ENCODE measurements around the gene KDM3B.

The KDM3B gene

GRCh38 chr5:138466900-138467710, 114.6 kb downstream of the KDM3B start:
- Histone ChIP-seq H3K23ac (ENCODE audit: low read length in 2 of 2) (no peak overlapping the region), H2BK5ac (ENCODE audit: low read depth, low read length, poor library complexity, severe bottlenecking) (no peak overlapping the region), H2BK120ac (ENCODE audit: low read depth, low read length) (no peak overlapping the region), H3K9ac (ENCODE audit: low read length) (peak overlapping the region; percentile 94), H3K36me3 (ENCODE audit: control insufficient read depth in 1 of 2, insufficient read depth in 2 of 2, low read depth in 1 of 2, low read length in 2 of 2) (peaks cover 13 to 16% of the 10 kb centered on the region in 2 experiments), H3K79me1 (replicated peaks; ENCODE audit: low read length, poor library complexity, severe bottlenecking) (peaks cover 5% of the 10 kb centered on the region), H4K8ac (ENCODE audit: low read length) (no peak overlapping the region), H2AFZ (ENCODE audit: low read depth, low read length) (no peak overlapping the region), H3K9me3 (ENCODE audit: control insufficient read depth, low read length) (no peaks in the 10 kb centered on the region), H3K14ac (ENCODE audit: low read length in 2 of 2) (no peak overlapping the region), H3K4me3 (ENCODE audit: insufficient read depth in 1 of 2, low read depth in 1 of 2, low read length in 2 of 2) (peak overlapping the region; percentile 77 to 92), H2BK15ac (ENCODE audit: low read depth, poor library complexity, severe bottlenecking) (no peak overlapping the region), H3K18ac (ENCODE audit: low read depth in 1 of 2, low read length in 2 of 2) (no peak overlapping the region), H3K4me1 (ENCODE audit: control insufficient read depth, insufficient read depth, low read depth, low read length) (peaks cover 27% of the 10 kb centered on the region), H3K4me2 (ENCODE audit: low read length, poor library complexity, severe bottlenecking) (peak overlapping the region; percentile 84), H3K27me3 (ENCODE audit: control insufficient read depth in 1 of 2, insufficient read depth in 1 of 2, low read length in 2 of 2) (no peaks in the 10 kb centered on the region), H3K4ac (ENCODE audit: low read depth in 1 of 2, low read length in 2 of 2) (no peak overlapping the region), H4K91ac (ENCODE audit: low read length) (no peak overlapping the region), H2AK5ac (ENCODE audit: low read length, severe bottlenecking) (no peak overlapping the region), H3K27ac (ENCODE audit: low read length, poor library complexity, severe bottlenecking) (no peak overlapping the region), H2BK12ac (ENCODE audit: low read length in 2 of 2) (no peak overlapping the region)
- 97% methylated on average over 45 of the region's 45 CpGs for WGBS
- peak; percentile 62 for DNase-seq

GRCh38 chr5:138467711-138468132, 115.2 kb downstream of the KDM3B start:
- Histone ChIP-seq H3K9ac (ENCODE audit: low read length) (peak overlapping the region; percentile 94), H2BK120ac (ENCODE audit: low read depth, low read length) (no peak overlapping the region), H2BK5ac (ENCODE audit: low read depth, low read length, poor library complexity, severe bottlenecking) (no peak overlapping the region), H4K8ac (ENCODE audit: low read length) (no peak overlapping the region), H3K27me3 (ENCODE audit: control insufficient read depth in 1 of 2, insufficient read depth in 1 of 2, low read length in 2 of 2) (no peaks in the 10 kb centered on the region), H3K4ac (ENCODE audit: low read depth in 1 of 2, low read length in 2 of 2) (no peak overlapping the region), H3K23ac (ENCODE audit: low read length in 2 of 2) (no peak overlapping the region), H4K91ac (ENCODE audit: low read length) (no peak overlapping the region), H3K14ac (ENCODE audit: low read length in 2 of 2) (no peak overlapping the region), H3K9me3 (ENCODE audit: control insufficient read depth, low read length) (no peaks in the 10 kb centered on the region), H2BK12ac (ENCODE audit: low read length in 2 of 2) (no peak overlapping the region), H3K27ac (ENCODE audit: low read length, poor library complexity, severe bottlenecking) (no peak overlapping the region), H3K4me3 (ENCODE audit: insufficient read depth in 1 of 2, low read depth in 1 of 2, low read length in 2 of 2) (no peak overlapping the region), H3K4me2 (ENCODE audit: low read length, poor library complexity, severe bottlenecking) (no peak overlapping the region), H3K4me1 (ENCODE audit: control insufficient read depth, insufficient read depth, low read depth, low read length) (peaks cover 27% of the 10 kb centered on the region), H3K79me1 (replicated peaks; ENCODE audit: low read length, poor library complexity, severe bottlenecking) (peaks cover 5% of the 10 kb centered on the region), H2AFZ (ENCODE audit: low read depth, low read length) (no peak overlapping the region), H3K36me3 (ENCODE audit: control insufficient read depth in 1 of 2, insufficient read depth in 2 of 2, low read depth in 1 of 2, low read length in 2 of 2) (peaks cover 13 to 16% of the 10 kb centered on the region in 2 experiments), H3K18ac (ENCODE audit: low read depth in 1 of 2, low read length in 2 of 2) (no peak overlapping the region), H2AK5ac (ENCODE audit: low read length, severe bottlenecking) (no peak overlapping the region), H2BK15ac (ENCODE audit: low read depth, poor library complexity, severe bottlenecking) (no peak overlapping the region)
- peak; percentile 50 for DNase-seq
- 95% methylated on average over 13 of the region's 14 CpGs for WGBS

GRCh38 chr5:138468133-138468965, 115.9 kb downstream of the KDM3B start:
- Histone ChIP-seq H4K91ac (ENCODE audit: low read length) (no peak overlapping the region), H3K18ac (ENCODE audit: low read depth in 1 of 2, low read length in 2 of 2) (no peak overlapping the region), H3K27ac (ENCODE audit: low read length, poor library complexity, severe bottlenecking) (no peak overlapping the region), H2BK15ac (ENCODE audit: low read depth, poor library complexity, severe bottlenecking) (no peak overlapping the region), H3K9ac (ENCODE audit: low read length) (peak overlapping the region; percentile 94), H2AFZ (ENCODE audit: low read depth, low read length) (no peak overlapping the region), H4K8ac (ENCODE audit: low read length) (no peak overlapping the region), H3K4me1 (ENCODE audit: control insufficient read depth, insufficient read depth, low read depth, low read length) (peaks cover 25% of the 10 kb centered on the region), H2AK5ac (ENCODE audit: low read length, severe bottlenecking) (no peak overlapping the region), H3K4me3 (ENCODE audit: insufficient read depth in 1 of 2, low read depth in 1 of 2, low read length in 2 of 2) (no peak overlapping the region), H3K9me3 (ENCODE audit: control insufficient read depth, low read length) (no peaks in the 10 kb centered on the region), H2BK5ac (ENCODE audit: low read depth, low read length, poor library complexity, severe bottlenecking) (no peak overlapping the region), H3K14ac (ENCODE audit: low read length in 2 of 2) (no peak overlapping the region), H3K4ac (ENCODE audit: low read depth in 1 of 2, low read length in 2 of 2) (no peak overlapping the region), H3K27me3 (ENCODE audit: control insufficient read depth in 1 of 2, insufficient read depth in 1 of 2, low read length in 2 of 2) (no peaks in the 10 kb centered on the region), H3K36me3 (ENCODE audit: control insufficient read depth in 1 of 2, insufficient read depth in 2 of 2, low read depth in 1 of 2, low read length in 2 of 2) (peaks cover 13 to 16% of the 10 kb centered on the region in 2 experiments), H3K79me1 (replicated peaks; ENCODE audit: low read length, poor library complexity, severe bottlenecking) (peaks cover 5% of the 10 kb centered on the region), H2BK12ac (ENCODE audit: low read length in 2 of 2) (no peak overlapping the region), H3K23ac (ENCODE audit: low read length in 2 of 2) (no peak overlapping the region), H3K4me2 (ENCODE audit: low read length, poor library complexity, severe bottlenecking) (no peak overlapping the region), H2BK120ac (ENCODE audit: low read depth, low read length) (no peak overlapping the region)
- WGBS: 79% methylated on average over 7 of the region's 7 CpGs
- peak; percentile 88 for DNase-seq

GRCh38 chr5:138468966-138469539, 116.6 kb downstream of the KDM3B start:
- Histone ChIP-seq H4K91ac (ENCODE audit: low read length) (no peak overlapping the region), H3K36me3 (ENCODE audit: control insufficient read depth in 1 of 2, insufficient read depth in 2 of 2, low read depth in 1 of 2, low read length in 2 of 2) (peaks cover 13 to 16% of the 10 kb centered on the region in 2 experiments), H3K4ac (ENCODE audit: low read depth in 1 of 2, low read length in 2 of 2) (no peak overlapping the region), H3K27ac (ENCODE audit: low read length, poor library complexity, severe bottlenecking) (no peak overlapping the region), H3K23ac (ENCODE audit: low read length in 2 of 2) (no peak overlapping the region), H3K27me3 (ENCODE audit: control insufficient read depth in 1 of 2, insufficient read depth in 1 of 2, low read length in 2 of 2) (no peaks in the 10 kb centered on the region), H4K8ac (ENCODE audit: low read length) (no peak overlapping the region), H2BK15ac (ENCODE audit: low read depth, poor library complexity, severe bottlenecking) (no peak overlapping the region), H3K4me2 (ENCODE audit: low read length, poor library complexity, severe bottlenecking) (no peak overlapping the region), H2BK12ac (ENCODE audit: low read length in 2 of 2) (no peak overlapping the region), H2BK120ac (ENCODE audit: low read depth, low read length) (no peak overlapping the region), H3K4me1 (ENCODE audit: control insufficient read depth, insufficient read depth, low read depth, low read length) (peaks cover 22% of the 10 kb centered on the region), H3K9ac (ENCODE audit: low read length) (no peak overlapping the region), H3K79me1 (replicated peaks; ENCODE audit: low read length, poor library complexity, severe bottlenecking) (peaks cover 5% of the 10 kb centered on the region), H3K4me3 (ENCODE audit: insufficient read depth in 1 of 2, low read depth in 1 of 2, low read length in 2 of 2) (no peak overlapping the region), H3K18ac (ENCODE audit: low read depth in 1 of 2, low read length in 2 of 2) (no peak overlapping the region), H3K9me3 (ENCODE audit: control insufficient read depth, low read length) (no peaks in the 10 kb centered on the region), H2AFZ (ENCODE audit: low read depth, low read length) (no peak overlapping the region), H2AK5ac (ENCODE audit: low read length, severe bottlenecking) (no peak overlapping the region), H2BK5ac (ENCODE audit: low read depth, low read length, poor library complexity, severe bottlenecking) (no peak overlapping the region), H3K14ac (ENCODE audit: low read length in 2 of 2) (no peak overlapping the region)
- no peak for DNase-seq
- whole genome bisulfite sequencing: 97% methylated on average over 7 of the region's 8 CpGs

Data from mesenchymal stem cell (in vitro differentiated cells and primary cell).